ENCODE results near the gene CCDC28B. TPM values are rescaled to one million over a fixed set of nuclear protein-coding genes. Genes with fewer than 3 reads are reported as not detected.
"Not testable (repeated sequence)": the region's sequence is repeated elsewhere in the genome, so short reads cannot be mapped to it uniquely, and the experiment has no call there.

The CCDC28B gene
- polyA plus RNA-seq (ENCODE audit: insufficient read length), result 21.3 TPM
- long read RNA-seq, donor 1, transcript CCDC28B-201 (6 exons, 1,089 nt), result major isoform, 12 of 19 reads
- long read RNA-seq, donor 1, partial matches to known transcripts, result 7 of 19 reads
- long read RNA-seq, donor 1, other reads (novel, unspliced or antisense), result 0 of 19 reads
- long read RNA-seq, donor 2, transcript CCDC28B-201 (6 exons, 1,089 nt), result major isoform, 9 of 9 reads
- long read RNA-seq, donor 2, partial matches to known transcripts, result 0 of 9 reads
- long read RNA-seq, donor 2, other reads (novel, unspliced or antisense), result 0 of 9 reads
- long read RNA-seq, donor 3, transcript CCDC28B-201 (6 exons, 1,089 nt), result major isoform, 9 of 9 reads
- long read RNA-seq, donor 3, partial matches to known transcripts, result 0 of 9 reads
- long read RNA-seq, donor 3, other reads (novel, unspliced or antisense), result 0 of 9 reads
- long read RNA-seq, donor 4, partial matches to known transcripts, result 0 of 1 reads
- long read RNA-seq, donor 4, other reads (novel, unspliced or antisense), result 0 of 1 reads
- long read RNA-seq, donor 5, transcript CCDC28B-201 (6 exons, 1,089 nt), result major isoform, 18 of 23 reads
- long read RNA-seq, donor 5, partial matches to known transcripts, result 0 of 23 reads
- long read RNA-seq, donor 5, other reads (novel, unspliced or antisense), result 5 of 23 reads
- long read RNA-seq, donor 6, transcript CCDC28B-201 (6 exons, 1,089 nt), result major isoform, 10 of 16 reads
- long read RNA-seq, donor 6, partial matches to known transcripts, result 0 of 16 reads
- long read RNA-seq, donor 6, other reads (novel, unspliced or antisense), result 6 of 16 reads
- long read RNA-seq, donor 7, transcript CCDC28B-201 (6 exons, 1,089 nt), result major isoform, 17 of 24 reads
- long read RNA-seq, donor 7, partial matches to known transcripts, result 6 of 24 reads
- long read RNA-seq, donor 7, other reads (novel, unspliced or antisense), result 0 of 24 reads
- long read RNA-seq, donor 8, transcript CCDC28B-201 (6 exons, 1,089 nt), result major isoform, 9 of 9 reads
- long read RNA-seq, donor 8, partial matches to known transcripts, result 0 of 9 reads
- long read RNA-seq, donor 8, other reads (novel, unspliced or antisense), result 0 of 9 reads

- DNase-seq, result peak; percentile 70
Measured at GRCh38 chr1:32200226-32201010, at the start of gene CCDC28B. CCDC28B (plus strand) TSS chr1:32200595; CDS start chr1:32201936, 1,341 bp downstream.

- DNase-seq, result no peak
Measured at GRCh38 chr1:32150847-32151246, 49.5 kb upstream of the CCDC28B start.

DNA sequence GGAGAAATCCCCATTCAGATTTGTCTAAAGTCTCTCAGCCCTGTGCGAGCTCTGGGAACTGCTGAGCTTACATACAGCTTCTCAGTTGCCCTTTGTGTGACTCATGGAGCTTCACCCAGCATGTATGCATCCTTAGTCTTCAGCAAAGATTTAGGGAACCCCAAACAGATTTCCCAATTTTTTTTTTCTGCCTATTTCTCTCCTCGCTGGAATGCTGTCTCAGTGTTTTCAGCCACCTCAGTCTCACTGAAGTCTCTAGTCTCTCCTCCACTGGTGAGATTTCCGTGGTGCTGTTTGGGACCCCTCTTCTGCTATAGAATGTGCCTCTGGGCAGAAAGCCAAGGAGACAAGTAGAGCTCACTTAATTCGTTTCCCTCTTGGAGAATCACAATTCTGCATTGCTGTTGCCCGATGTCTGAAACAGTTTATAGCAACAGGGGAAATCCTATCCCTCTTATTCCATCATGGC, 49.0 kb upstream of the CCDC28B start:
- peak; percentile 41 for DNase-seq

- no peak for DNase-seq
Measured at GRCh38 chr1:32159189-32159588, 41.2 kb upstream of the CCDC28B start.

- DNase-seq, result no peak
Measured at GRCh38 chr1:32163405-32163804, 37.0 kb upstream of the CCDC28B start.

DNA sequence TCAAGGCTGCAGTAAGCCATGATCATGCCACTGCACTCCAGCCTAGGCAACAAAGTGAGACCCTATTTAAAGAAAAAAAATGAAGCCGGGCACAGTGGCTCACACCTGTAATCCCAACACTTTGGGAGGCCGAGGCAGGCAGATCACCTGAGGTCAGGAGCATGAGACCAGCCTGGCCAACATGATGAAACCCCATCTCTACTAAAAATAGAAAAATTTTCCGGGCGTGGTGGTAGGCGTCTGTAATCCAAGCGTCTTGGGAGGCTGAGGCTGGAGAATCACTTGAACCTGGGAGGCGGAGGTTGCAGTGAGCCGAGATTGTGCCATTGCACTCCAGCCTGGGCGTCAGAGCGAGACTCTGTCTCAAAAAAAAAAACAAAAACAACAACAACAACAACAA, 34.8 kb upstream of the CCDC28B start:
- not testable (repeated sequence) for DNase-seq

GRCh38 chr1:32170991-32171390, 29.4 kb upstream of the CCDC28B start:
- DNase-seq, result no peak

GRCh38 chr1:32172621-32173245, 27.7 kb upstream of the CCDC28B start:
- no peak for DNase-seq

DNA sequence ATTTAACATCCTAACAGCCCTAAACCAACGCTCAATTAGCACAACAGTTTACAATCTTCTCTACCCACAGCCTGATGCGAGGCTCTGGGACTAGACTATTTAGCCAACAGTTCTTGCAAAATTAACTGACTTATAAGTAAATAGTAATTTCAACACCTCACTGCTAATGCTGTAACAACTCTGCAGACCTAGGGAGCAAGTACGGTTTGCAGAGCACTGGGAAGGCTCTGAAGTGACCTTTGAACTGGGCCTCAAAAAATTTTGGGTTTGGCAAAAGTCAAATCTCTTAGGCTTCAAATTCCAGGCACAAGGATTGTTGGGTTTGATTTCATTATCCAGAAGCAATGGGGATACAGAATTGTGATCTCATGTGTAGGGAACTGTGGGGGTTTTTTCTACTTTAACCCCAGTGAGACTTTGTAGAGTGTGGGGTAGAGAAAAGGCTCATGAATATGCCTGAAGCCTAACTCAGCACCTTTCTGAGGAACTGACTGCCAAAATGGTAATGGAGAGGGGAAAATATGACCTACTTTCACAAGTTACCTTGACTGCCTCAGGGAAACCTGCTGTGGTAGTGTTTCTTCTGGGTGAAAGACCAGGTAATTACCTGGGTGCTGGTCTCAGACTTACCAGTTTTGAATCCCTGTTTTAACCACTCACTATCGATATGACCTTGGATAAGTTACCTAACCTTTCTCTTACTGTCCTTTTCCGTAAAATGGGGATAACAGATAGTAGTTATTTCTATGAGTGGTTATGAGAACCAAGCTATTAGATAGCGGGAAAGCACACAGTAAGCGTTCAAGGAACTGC, 21.8 kb upstream of the CCDC28B start:
- DNase-seq, result no peak

- no peak for DNase-seq
Measured at GRCh38 chr1:32179193-32179442, 21.3 kb upstream of the CCDC28B start.

- peak; percentile 89 for DNase-seq
Measured at GRCh38 chr1:32179443-32180185, 20.8 kb upstream of the CCDC28B start, which contains the start of gene TXLNA. TXLNA (plus strand) TSS chr1:32179675; CDS start chr1:32180346, 671 bp downstream.

GRCh38 chr1:32180186-32181060, 20.0 kb upstream of the CCDC28B start:
- no peak for DNase-seq

DNA sequence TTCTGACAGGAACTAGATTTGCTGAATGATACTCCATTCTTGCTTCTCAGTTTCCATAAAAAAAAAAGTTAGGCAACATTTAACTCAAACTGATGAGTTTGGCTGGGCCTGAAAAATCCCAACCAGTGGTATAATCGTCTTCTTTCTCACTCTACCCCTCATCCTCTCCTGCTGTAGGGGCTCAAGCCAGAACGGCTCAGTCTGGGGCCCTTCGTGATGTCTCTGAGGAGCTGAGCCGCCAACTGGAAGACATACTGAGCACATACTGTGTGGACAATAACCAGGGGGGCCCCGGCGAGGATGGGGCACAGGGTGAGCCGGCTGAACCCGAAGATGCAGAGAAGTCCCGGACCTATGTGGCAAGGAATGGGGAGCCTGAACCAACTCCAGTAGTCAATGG, 19.3 kb upstream of the CCDC28B start:
- no peak for DNase-seq

- no peak for DNase-seq
Measured at GRCh38 chr1:32181563-32181962, 18.8 kb upstream of the CCDC28B start.

DNA sequence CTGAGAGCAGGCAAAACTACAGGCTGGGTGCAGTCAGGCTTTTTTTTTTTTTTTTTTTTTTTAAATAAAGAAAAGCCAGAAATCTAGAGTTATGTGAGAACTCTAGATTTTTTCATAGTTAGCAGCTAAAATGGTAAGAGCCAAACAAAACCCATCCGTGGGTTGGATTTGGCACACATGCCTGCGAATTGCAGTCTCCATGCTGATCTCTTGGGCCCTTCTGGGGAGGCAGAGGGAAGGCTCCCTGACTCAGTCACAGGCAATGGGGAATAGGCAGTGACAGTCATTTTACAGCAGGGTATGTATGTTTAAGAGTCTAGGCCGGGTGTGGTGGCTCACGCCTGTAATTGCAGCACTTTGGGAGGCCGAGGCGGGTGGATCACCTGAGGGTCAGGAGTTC, 18.3 kb upstream of the CCDC28B start:
- no peak for DNase-seq

DNA sequence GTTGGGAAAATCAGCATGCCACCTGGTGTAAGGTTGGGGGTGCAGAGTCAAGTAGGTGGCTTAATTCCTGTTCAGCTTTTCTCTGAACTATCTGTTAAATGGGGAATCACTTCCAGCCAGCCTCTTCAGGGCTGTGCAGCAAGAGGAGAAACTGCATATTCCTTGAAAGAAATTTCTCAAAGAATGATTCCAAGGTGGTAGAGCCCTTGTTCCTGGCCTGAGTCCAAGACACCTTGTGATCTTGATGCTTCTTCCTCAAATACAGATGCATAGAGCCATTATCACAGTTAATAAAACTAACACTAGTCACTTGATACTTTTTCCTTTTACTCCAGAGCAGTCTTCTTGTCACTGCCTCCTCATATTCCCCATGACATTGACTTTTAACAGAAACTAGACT, 15.7 kb upstream of the CCDC28B start:
- DNase-seq, result no peak

- DNase-seq, result no peak
Measured at GRCh38 chr1:32186077-32186476, 14.3 kb upstream of the CCDC28B start.

DNA sequence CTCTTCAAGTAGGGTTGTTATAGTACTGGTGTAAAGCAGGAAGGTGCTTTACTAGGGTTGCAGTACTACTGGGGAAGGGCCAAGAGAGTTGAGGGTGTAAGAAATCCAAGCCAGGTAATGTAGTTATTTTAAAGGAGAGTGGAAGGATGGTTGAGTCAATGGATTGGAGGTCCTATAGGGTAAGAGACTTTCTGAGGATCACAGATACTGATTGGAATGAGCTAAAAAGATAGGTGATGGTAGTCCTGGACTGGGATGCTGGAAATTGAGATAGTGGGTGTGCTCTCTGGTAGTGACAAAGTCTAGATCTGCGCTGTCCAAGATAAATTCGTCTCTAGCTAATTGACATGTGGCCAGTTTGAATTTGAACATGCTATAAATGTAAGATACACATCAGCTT, 13.9 kb upstream of the CCDC28B start:
- no peak for DNase-seq

GRCh38 chr1:32187850-32188249, 12.5 kb upstream of the CCDC28B start:
- no peak for DNase-seq
